Measurements from ENCODE around the gene MTFR1L. TPM values are rescaled to one million over a fixed set of nuclear protein-coding genes. Genes with fewer than 3 reads are reported as not detected.

Gene MTFR1L
- total RNA-seq, 4 donors from 2014 or later: 73.2 to 125 (median 93.6) TPM

- Histone ChIP-seq H3K27me3 (no peaks in the 10 kb centered on the region), H3K4me1 (no peaks in the 10 kb centered on the region), H3K36me3 (no peaks in the 10 kb centered on the region), H3K9me3 (no peaks in the 10 kb centered on the region), H3K4me3 (no peak overlapping the region), H3K27ac (no peak overlapping the region)
- in situ Hi-C loops (cut with MboI; ENCODE audit: low pct_ligation_motif_present in 1 of 4, low pct_unique_long_range_greater_than_20kb in 1 of 4, low sequenced_read_pairs in 3 of 4) (no loop called here), intact Hi-C loops (cut with DNase I; ENCODE audit: low total_unique reads) (no loop called here)
- TF ChIP-seq POLR2AphosphoS5 (IDR thresholded peaks at IDR 0.05) (no peak), EP300 (IDR thresholded peaks at IDR 0.05; ENCODE audit: low read depth) (no peak), POLR2A (IDR thresholded peaks at IDR 0.05) (no peak), CTCF (IDR thresholded peaks at IDR 0.05) (no peak)
- 94 to 96% methylated on average over 3 of the region's 3 CpGs for WGBS, 2 donors (ENCODE audit: low coverage in 1 of 2)
- DNase-seq: no peak
Observed at GRCh38 chr1:25843483-25843882, 23.7 kb downstream of the MTFR1L start.

- WGBS, 2 donors (ENCODE audit: low coverage in 1 of 2): 88 to 90% methylated on average over 3 of the region's 3 CpGs
- in situ Hi-C loops (cut with MboI; ENCODE audit: low pct_ligation_motif_present in 1 of 4, low pct_unique_long_range_greater_than_20kb in 1 of 4, low sequenced_read_pairs in 3 of 4) (no loop called here), intact Hi-C loops (cut with DNase I; ENCODE audit: low total_unique reads) (no loop called here)
- no peak for DNase-seq
- H3K4me3 ChIP-seq: no peak overlapping the region
- H3K9me3 ChIP-seq: no peaks in the 10 kb centered on the region
- H3K27me3 ChIP-seq: no peaks in the 10 kb centered on the region
- TF ChIP-seq POLR2AphosphoS5 (IDR thresholded peaks at IDR 0.05): no peak
- TF ChIP-seq EP300 (IDR thresholded peaks at IDR 0.05; ENCODE audit: low read depth): no peak
- no peak for TF ChIP-seq CTCF (IDR thresholded peaks at IDR 0.05)
- no peak for TF ChIP-seq POLR2A (IDR thresholded peaks at IDR 0.05)
- H3K4me1 ChIP-seq: no peaks in the 10 kb centered on the region
- no peak overlapping the region for H3K27ac ChIP-seq
- no peaks in the 10 kb centered on the region for H3K36me3 ChIP-seq
Observed at GRCh38 chr1:25844536-25845337, 25.0 kb downstream of the MTFR1L start.

DNA sequence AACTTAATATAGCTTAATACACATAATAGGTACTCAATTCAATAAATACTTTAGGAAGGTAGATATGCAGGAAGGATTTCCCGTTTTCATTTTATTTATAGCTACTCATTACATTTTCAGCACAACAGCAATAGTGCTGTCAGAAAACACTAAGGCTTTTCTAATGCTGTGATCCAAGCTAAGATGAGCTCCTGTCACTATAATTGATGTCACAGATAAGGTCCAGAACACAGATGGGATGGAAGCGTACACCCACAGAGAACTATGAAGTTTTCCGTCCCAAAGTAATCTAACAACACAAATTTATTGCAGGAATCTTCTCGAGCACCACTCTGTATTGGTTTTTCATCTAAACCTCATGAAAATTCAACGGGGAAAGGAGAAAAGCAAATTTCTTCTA, 25.9 kb downstream of the MTFR1L start:
- no peak for DNase-seq
- 67 to 83% methylated on average over 1 to 5 of the region's 5 CpGs for WGBS, 2 donors (ENCODE audit: low coverage in 1 of 2)

GRCh38 chr1:25847929-25848328, 28.2 kb downstream of the MTFR1L start:
- no peaks in the 10 kb centered on the region for H3K4me1 ChIP-seq
- 75 to 81% methylated on average over 2 to 4 of the region's 4 CpGs for WGBS, 2 donors (ENCODE audit: low coverage in 1 of 2)

More for the DNA sequence above, 25.9 kb downstream of the MTFR1L start:
- no peak overlapping the region for H3K4me3 ChIP-seq
- intact Hi-C loops (cut with DNase I; ENCODE audit: low total_unique reads): no loop called here
- TF ChIP-seq CTCF (IDR thresholded peaks at IDR 0.05) (no peak), POLR2AphosphoS5 (IDR thresholded peaks at IDR 0.05) (no peak), POLR2A (IDR thresholded peaks at IDR 0.05) (no peak), EP300 (IDR thresholded peaks at IDR 0.05; ENCODE audit: low read depth) (no peak)
- in situ Hi-C loops (cut with MboI; ENCODE audit: low pct_ligation_motif_present in 1 of 4, low pct_unique_long_range_greater_than_20kb in 1 of 4, low sequenced_read_pairs in 3 of 4): no loop called here
- H3K27me3 ChIP-seq: no peaks in the 10 kb centered on the region
- no peak overlapping the region for H3K27ac ChIP-seq
- no peaks in the 10 kb centered on the region for H3K9me3 ChIP-seq
- H3K4me1 ChIP-seq: no peaks in the 10 kb centered on the region
- H3K36me3 ChIP-seq: no peaks in the 10 kb centered on the region

More at GRCh38 chr1:25847929-25848328, 28.2 kb downstream of the MTFR1L start:
- in situ Hi-C loops (cut with MboI; ENCODE audit: low pct_ligation_motif_present in 1 of 4, low pct_unique_long_range_greater_than_20kb in 1 of 4, low sequenced_read_pairs in 3 of 4) (no loop called here), intact Hi-C loops (cut with DNase I; ENCODE audit: low total_unique reads) (no loop called here)
- no peak for DNase-seq
- TF ChIP-seq EP300 (IDR thresholded peaks at IDR 0.05; ENCODE audit: low read depth) (no peak), CTCF (IDR thresholded peaks at IDR 0.05) (no peak), POLR2AphosphoS5 (IDR thresholded peaks at IDR 0.05) (no peak), POLR2A (IDR thresholded peaks at IDR 0.05) (no peak)
- H3K9me3 ChIP-seq: no peaks in the 10 kb centered on the region
- H3K27ac ChIP-seq: no peak overlapping the region
- no peaks in the 10 kb centered on the region for H3K36me3 ChIP-seq
- no peak overlapping the region for H3K4me3 ChIP-seq
- no peaks in the 10 kb centered on the region for H3K27me3 ChIP-seq

All from transverse colon (tissue), 4 donors.